Ascending aorta (tissue), 2 donors: ENCODE data around the gene RIMS1. TPM values are rescaled to one million over a fixed set of nuclear protein-coding genes. Genes with fewer than 3 reads are reported as not detected.

Experiments
- DNase-seq, 2 donors: peaks; one replicate each; pipeline ENCODE4 v3.0.0-alpha.2; 2019; ENCODE audit warnings: low spot score in 2 of 2
- H3K27ac ChIP-seq, 2 donors: fragments of 200-600 bp; sonication (generic); one replicate each; pipeline ENCODE4 v1.5.1; 2016 to 2017; ENCODE audit warnings: mild to moderate bottlenecking in 1 of 2
- H3K27me3 ChIP-seq: fragments of 200-600 bp; sonication (generic); one replicate; pipeline ENCODE4 v1.5.1; 2017
- H3K36me3 ChIP-seq, 2 donors: fragments of 200-600 bp; sonication (generic); one replicate each; pipeline ENCODE4 v1.5.1; 2016
- H3K4me1 ChIP-seq, 2 donors: fragments of 200-600 bp; sonication (generic); one replicate each; pipeline ENCODE4 v1.5.1; 2016 to 2017; ENCODE audit warnings: mild to moderate bottlenecking in 1 of 2
- H3K4me3 ChIP-seq, 2 donors: fragments of 200-600 bp; sonication (generic); one replicate each; pipeline ENCODE4 v1.5.1; 2016 to 2017; ENCODE audit warnings: mild to moderate bottlenecking in 1 of 2
- H3K9me3 ChIP-seq, 2 donors: fragments of 200-600 bp; sonication (generic); one replicate each; pipeline ENCODE4 v1.5.1; 2016
- intact Hi-C: fragments of 100-400 bp; cut with DNase I; formaldehyde crosslinking; loops from one replicate; pipeline ENCODE4 v1.15.1; 2023
- total RNA-seq: library from RNA; depleted of rRNA; stranded (reverse); fragments of >200 nt; gene quantifications from one replicate; pipeline ENCODE4 v1.1.0, GENCODE V29; 2016
- TF ChIP-seq, protein P1 (sequence below), 3 experiments: fragments of 200-600 bp in 2 of 3; fragments of 450-650 bp in 1 of 3; sonication (generic) in 2 of 3; IDR thresholded peaks; one replicate each; pipeline ENCODE4 v1.5.1; 2016 to 2019; ENCODE audit warnings: antibody characterized with exemption in 3 of 3, mild to moderate bottlenecking in 1 of 3, moderate library complexity in 1 of 3

RIMS1 gene
- total RNA-seq, 1 donor from 2014 or later = not detected

DNA sequence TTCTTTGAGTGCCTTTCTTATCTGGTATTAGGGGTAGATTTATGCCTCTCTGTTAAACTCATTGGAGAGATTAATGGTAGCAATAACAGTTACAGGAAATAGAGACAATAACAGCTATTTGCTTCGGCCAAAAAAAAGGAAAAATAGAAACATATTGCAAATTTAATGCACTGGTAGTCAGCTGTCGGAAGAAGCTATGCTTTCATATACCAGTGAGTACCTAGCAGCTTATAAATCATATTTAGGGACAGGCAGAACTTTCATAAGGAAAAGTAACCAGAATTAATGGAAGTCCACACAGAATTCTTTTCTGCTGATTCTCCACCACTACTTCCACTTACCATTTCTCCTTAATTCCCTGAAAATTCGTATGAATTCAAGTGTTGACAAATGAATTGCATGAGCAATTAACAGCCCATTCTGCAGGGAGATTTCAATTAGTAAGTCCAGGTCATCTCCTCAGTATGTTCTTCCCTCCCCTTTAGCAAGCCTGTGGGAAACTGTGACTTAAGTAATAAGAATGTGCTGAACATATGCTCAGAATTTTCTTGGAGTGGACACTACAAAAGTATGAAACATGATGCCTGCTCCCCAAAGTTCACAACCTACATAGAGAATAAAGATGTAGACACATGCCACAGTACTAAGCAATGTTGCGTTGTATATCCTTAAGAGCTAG lies 538.8 kb downstream of the RIMS1 start:
- H3K27ac ChIP-seq = no peak overlapping the region
- intact Hi-C loops = no loop called here
- no peaks in the 10 kb centered on the region for H3K4me1 ChIP-seq
- H3K9me3 ChIP-seq = no peaks in the 10 kb centered on the region
- no peak overlapping the region for H3K4me3 ChIP-seq
- H3K36me3 ChIP-seq = no peaks in the 10 kb centered on the region
- no peaks in the 10 kb centered on the region for H3K27me3 ChIP-seq
- no peak for DNase-seq
- TF ChIP-seq, protein P1, sequence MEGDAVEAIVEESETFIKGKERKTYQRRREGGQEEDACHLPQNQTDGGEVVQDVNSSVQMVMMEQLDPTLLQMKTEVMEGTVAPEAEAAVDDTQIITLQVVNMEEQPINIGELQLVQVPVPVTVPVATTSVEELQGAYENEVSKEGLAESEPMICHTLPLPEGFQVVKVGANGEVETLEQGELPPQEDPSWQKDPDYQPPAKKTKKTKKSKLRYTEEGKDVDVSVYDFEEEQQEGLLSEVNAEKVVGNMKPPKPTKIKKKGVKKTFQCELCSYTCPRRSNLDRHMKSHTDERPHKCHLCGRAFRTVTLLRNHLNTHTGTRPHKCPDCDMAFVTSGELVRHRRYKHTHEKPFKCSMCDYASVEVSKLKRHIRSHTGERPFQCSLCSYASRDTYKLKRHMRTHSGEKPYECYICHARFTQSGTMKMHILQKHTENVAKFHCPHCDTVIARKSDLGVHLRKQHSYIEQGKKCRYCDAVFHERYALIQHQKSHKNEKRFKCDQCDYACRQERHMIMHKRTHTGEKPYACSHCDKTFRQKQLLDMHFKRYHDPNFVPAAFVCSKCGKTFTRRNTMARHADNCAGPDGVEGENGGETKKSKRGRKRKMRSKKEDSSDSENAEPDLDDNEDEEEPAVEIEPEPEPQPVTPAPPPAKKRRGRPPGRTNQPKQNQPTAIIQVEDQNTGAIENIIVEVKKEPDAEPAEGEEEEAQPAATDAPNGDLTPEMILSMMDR (IDR thresholded peaks at IDR 0.05) = no peak

DNA sequence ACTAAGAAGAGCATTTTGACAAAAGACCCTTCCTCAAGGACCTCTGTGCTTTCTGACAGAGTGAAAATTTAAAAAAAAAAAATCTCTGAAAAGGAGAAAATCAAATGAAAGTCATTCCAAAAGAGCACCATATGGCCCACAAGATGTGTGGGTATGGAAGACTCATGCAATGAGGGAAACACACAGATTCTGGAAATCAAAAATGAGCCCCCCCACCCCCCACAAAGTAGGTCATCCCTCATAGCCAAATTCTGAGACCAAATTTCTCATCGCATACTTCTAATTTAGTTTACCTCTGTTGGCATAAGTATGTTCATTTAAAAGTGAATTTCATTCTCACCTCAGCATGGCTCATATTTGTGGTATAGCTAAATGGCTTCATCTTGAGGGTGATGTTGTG lies 554.3 kb downstream of the RIMS1 start:
- no peak overlapping the region for H3K4me3 ChIP-seq
- H3K9me3 ChIP-seq = no peaks in the 10 kb centered on the region
- TF ChIP-seq, protein P1 (IDR thresholded peaks at IDR 0.05) = no peak
- H3K27ac ChIP-seq = no peak overlapping the region
- intact Hi-C loops = no loop called here
- H3K36me3 ChIP-seq = no peaks in the 10 kb centered on the region
- no peak for DNase-seq
- no peaks in the 10 kb centered on the region for H3K4me1 ChIP-seq
- no peaks in the 10 kb centered on the region for H3K27me3 ChIP-seq

DNA sequence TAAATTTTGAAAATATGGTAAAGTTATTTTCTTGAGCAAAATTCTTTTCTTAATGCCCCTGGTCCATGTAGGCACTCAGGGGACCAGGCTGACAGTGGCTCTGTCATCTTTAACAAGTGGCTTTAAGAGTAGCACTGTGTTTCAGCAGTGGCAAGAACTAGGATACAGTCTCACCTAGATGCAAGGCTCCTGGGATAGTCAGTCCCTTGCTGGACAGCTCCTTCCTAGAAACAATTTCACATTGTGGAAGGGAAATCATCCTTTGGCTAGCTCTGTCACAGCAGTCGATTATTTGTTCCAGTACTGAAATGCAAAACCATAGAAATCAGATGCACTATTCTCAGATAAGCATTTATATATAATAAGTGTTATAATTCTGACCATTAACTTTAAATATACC lies 560.1 kb downstream of the RIMS1 start:
- DNase-seq = no peak
- TF ChIP-seq, protein P1 (IDR thresholded peaks at IDR 0.05) = no peak
- Histone ChIP-seq H3K9me3 (no peaks in the 10 kb centered on the region), H3K4me3 (no peak overlapping the region), H3K27ac (no peak overlapping the region), H3K27me3 (no peaks in the 10 kb centered on the region), H3K36me3 (no peaks in the 10 kb centered on the region), H3K4me1 (no peaks in the 10 kb centered on the region)
- intact Hi-C loops = no loop called here
